Colonic mucosa (tissue), 4 donors: ENCODE measurements around the gene DTNB. TPM values are rescaled to one million over a fixed set of nuclear protein-coding genes. Genes with fewer than 3 reads are reported as not detected.

ENCODE experiments used
- DNase-seq: peaks from one replicate; pipeline ENCODE4 v3.0.0-alpha.2; 2020
- H3K27ac ChIP-seq: fragments of 200-600 bp; one replicate; pipeline ENCODE4 v1.8.0; 2021
- H3K27me3 ChIP-seq: fragments of 200-600 bp; one replicate; pipeline ENCODE4 v1.8.0; 2021
- H3K36me3 ChIP-seq: fragments of 200-600 bp; one replicate; pipeline ENCODE4 v1.8.0; 2021
- H3K4me1 ChIP-seq: fragments of 200-600 bp; one replicate; pipeline ENCODE4 v1.8.0; 2021; ENCODE audit warnings: mild to moderate bottlenecking
- H3K4me3 ChIP-seq: fragments of 200-600 bp; one replicate; pipeline ENCODE4 v1.8.0; 2021
- H3K9ac ChIP-seq, 2 donors: one replicate each; pipeline ENCODE4 v1.7.0; 2013; ENCODE audit warnings: control low read depth in 2 of 2, low read depth in 2 of 2, low read length in 2 of 2
- H3K9me3 ChIP-seq: fragments of 200-600 bp; one replicate; pipeline ENCODE4 v1.8.0; 2021
- intact Hi-C: fragments of 100-400 bp; cut with DNase I; formaldehyde crosslinking; loops from one replicate; pipeline ENCODE4 v1.14.1; 2022
- total RNA-seq, 2 donors: library from RNA; stranded (reverse); fragmentation: NEBNext Ultra II Directional in 1 of 2; extraction: Animal tissue kit (Norgen Biotek cat#: 25700) in 1 of 2; gene quantifications; one replicate each; pipeline ENCODE4 v1.2.1, GENCODE V29; 2021
- TF ChIP-seq, protein P1 (sequence below): fragments of 200-600 bp; IDR thresholded peaks from one replicate; pipeline ENCODE4 v1.8.0; 2022; ENCODE audit warnings: antibody characterized with exemption, mild to moderate bottlenecking
- donor health status: healthy.
- donor health status: DM: no; HTN: no; CAD: no.
- donor health status: DM: no; HTN: no; CAD: no.

DTNB gene
- total RNA-seq, 2 donors from 2014 or later: 5.2 to 9.3 TPM

DNA sequence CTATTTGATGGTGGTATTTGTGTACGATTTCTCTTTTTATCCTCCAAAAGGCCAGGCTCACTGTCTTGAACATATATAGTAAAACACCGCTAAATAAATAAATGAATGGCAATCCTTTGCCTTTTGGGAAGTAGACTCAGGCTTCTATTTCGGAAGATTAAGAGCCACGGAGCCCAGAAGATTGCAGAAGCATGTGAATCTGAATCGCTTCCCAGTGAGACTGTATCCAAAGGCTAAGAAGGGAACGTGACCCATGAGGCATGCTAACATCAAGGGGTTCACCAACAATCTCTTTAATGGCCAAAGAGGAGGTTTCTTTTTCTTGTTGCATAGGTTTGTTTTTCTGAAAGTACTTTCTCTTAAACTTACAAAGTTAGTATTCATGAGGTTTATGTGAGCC is 261.6 kb downstream of the DTNB start:
- intact Hi-C loops: no loop called here
- TF ChIP-seq, protein P1, sequence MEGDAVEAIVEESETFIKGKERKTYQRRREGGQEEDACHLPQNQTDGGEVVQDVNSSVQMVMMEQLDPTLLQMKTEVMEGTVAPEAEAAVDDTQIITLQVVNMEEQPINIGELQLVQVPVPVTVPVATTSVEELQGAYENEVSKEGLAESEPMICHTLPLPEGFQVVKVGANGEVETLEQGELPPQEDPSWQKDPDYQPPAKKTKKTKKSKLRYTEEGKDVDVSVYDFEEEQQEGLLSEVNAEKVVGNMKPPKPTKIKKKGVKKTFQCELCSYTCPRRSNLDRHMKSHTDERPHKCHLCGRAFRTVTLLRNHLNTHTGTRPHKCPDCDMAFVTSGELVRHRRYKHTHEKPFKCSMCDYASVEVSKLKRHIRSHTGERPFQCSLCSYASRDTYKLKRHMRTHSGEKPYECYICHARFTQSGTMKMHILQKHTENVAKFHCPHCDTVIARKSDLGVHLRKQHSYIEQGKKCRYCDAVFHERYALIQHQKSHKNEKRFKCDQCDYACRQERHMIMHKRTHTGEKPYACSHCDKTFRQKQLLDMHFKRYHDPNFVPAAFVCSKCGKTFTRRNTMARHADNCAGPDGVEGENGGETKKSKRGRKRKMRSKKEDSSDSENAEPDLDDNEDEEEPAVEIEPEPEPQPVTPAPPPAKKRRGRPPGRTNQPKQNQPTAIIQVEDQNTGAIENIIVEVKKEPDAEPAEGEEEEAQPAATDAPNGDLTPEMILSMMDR: no peak
- DNase-seq: no peak
- Histone ChIP-seq H3K9me3 (no peaks in the 10 kb centered on the region), H3K27ac (no peak overlapping the region), H3K27me3 (no peaks in the 10 kb centered on the region), H3K9ac (no peak overlapping the region), H3K4me3 (no peak overlapping the region), H3K4me1 (no peaks in the 10 kb centered on the region), H3K36me3 (no peaks in the 10 kb centered on the region)

GRCh38 chr2:25411281-25411680 is 262.1 kb downstream of the DTNB start:
- H3K9ac ChIP-seq: no peak overlapping the region
- no peak for DNase-seq
- H3K36me3 ChIP-seq: no peaks in the 10 kb centered on the region
- no peak overlapping the region for H3K4me3 ChIP-seq
- no peak overlapping the region for H3K27ac ChIP-seq
- no peaks in the 10 kb centered on the region for H3K9me3 ChIP-seq
- H3K27me3 ChIP-seq: no peaks in the 10 kb centered on the region
- TF ChIP-seq, protein P1: no peak
- no peaks in the 10 kb centered on the region for H3K4me1 ChIP-seq
- intact Hi-C loops: no loop called here

DNA sequence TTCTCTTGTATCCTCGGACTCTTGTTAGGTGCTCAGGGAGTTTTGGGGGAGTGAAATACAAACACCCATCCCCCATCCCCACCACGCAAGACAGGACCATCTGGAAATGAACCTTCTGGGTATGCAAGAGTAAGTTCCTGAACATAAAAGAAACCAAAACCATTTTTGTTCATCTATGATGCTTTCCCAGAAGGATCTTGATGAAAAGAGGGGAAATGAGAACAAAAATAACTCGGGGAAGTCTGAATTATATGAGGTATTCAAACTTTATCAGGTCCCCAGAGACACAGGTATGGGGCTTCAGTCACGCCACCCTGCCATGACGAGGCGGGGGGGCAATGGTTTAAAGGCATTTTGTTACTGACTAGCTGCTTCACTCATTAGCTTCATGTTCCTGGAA is 263.0 kb downstream of the DTNB start:
- Histone ChIP-seq H3K36me3 (no peaks in the 10 kb centered on the region), H3K27me3 (no peaks in the 10 kb centered on the region), H3K4me3 (no peak overlapping the region), H3K27ac (no peak overlapping the region), H3K4me1 (no peaks in the 10 kb centered on the region), H3K9ac (no peak overlapping the region), H3K9me3 (no peaks in the 10 kb centered on the region)
- TF ChIP-seq, protein P1: no peak
- intact Hi-C loops: no loop called here
- DNase-seq: no peak

DNA sequence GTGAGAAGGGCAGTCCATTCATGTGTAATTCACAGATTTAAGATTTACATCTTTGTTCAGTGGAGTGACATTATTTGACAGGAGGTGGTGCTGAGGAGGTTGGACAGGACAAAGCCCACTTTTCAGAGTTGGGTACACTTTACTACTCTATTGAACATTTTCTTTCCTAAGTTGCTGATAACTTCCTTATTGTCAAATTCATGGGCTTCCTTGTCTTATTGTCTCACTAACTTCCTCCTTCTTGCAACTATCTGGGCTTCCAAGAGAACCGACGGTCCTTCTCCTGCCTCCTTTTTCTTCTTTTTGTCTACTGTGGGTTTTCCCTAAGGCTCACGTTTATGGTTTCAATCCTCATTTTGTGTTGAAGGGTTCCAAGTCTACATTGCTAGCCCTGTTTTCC is 263.9 kb downstream of the DTNB start:
- Histone ChIP-seq H3K27me3 (no peaks in the 10 kb centered on the region), H3K9ac (no peak overlapping the region), H3K4me1 (no peaks in the 10 kb centered on the region), H3K36me3 (no peaks in the 10 kb centered on the region), H3K9me3 (no peaks in the 10 kb centered on the region), H3K27ac (no peak overlapping the region), H3K4me3 (no peak overlapping the region)
- intact Hi-C loops: no loop called here
- TF ChIP-seq, protein P1: no peak
- no peak for DNase-seq

- intact Hi-C loops: no loop called here
- no peak for DNase-seq
- Histone ChIP-seq H3K9ac (no peak overlapping the region), H3K4me3 (no peak overlapping the region), H3K27me3 (no peaks in the 10 kb centered on the region), H3K9me3 (no peaks in the 10 kb centered on the region), H3K4me1 (no peaks in the 10 kb centered on the region), H3K27ac (no peak overlapping the region), H3K36me3 (no peaks in the 10 kb centered on the region)
- TF ChIP-seq, protein P1: no peak
These were observed 264.3 kb downstream of the DTNB start for GRCh38 chr2:25409044-25409443.
